GM12878 (cell line): ENCODE measurements around the gene CD33.

Experiments used
- EZH2 ChIP-seq: IDR thresholded peaks from 2 replicates; pipeline ENCODE4 v1.6.1; 2012; ENCODE audit warnings: low read depth, mild to moderate bottlenecking, control low read depth, inconsistent platforms, low read length, borderline replicate concordance; ENCODE audit not compliant: control insufficient read depth
- POLR2A ChIP-seq: IDR thresholded peaks from 2 replicates; pipeline ENCODE4 v1.6.1; 2011; ENCODE audit warnings: low read depth, mild to moderate bottlenecking, low read length
- POLR2AphosphoS5 ChIP-seq: IDR thresholded peaks from 2 replicates; pipeline ENCODE4 v1.6.1; 2011; ENCODE audit warnings: mild to moderate bottlenecking, low read length, inconsistent platforms
- TF ChIP-seq, protein P1 (sequence below), 3 experiments: IDR thresholded peaks in 2 of 3; conservative IDR thresholded peaks in 1 of 3; 2 replicates each; pipeline ENCODE4 v1.5.1; 2011; ENCODE audit warnings: low read depth in 3 of 3, low read length in 3 of 3, mild to moderate bottlenecking in 3 of 3, control low read depth in 2 of 3, moderate library complexity in 2 of 3, inconsistent platforms in 1 of 3, mixed read lengths in 1 of 3; ENCODE audit not compliant: control insufficient read depth in 2 of 3, insufficient read depth in 1 of 3; ENCODE audit errors: extremely low read depth in 1 of 3

DNA sequence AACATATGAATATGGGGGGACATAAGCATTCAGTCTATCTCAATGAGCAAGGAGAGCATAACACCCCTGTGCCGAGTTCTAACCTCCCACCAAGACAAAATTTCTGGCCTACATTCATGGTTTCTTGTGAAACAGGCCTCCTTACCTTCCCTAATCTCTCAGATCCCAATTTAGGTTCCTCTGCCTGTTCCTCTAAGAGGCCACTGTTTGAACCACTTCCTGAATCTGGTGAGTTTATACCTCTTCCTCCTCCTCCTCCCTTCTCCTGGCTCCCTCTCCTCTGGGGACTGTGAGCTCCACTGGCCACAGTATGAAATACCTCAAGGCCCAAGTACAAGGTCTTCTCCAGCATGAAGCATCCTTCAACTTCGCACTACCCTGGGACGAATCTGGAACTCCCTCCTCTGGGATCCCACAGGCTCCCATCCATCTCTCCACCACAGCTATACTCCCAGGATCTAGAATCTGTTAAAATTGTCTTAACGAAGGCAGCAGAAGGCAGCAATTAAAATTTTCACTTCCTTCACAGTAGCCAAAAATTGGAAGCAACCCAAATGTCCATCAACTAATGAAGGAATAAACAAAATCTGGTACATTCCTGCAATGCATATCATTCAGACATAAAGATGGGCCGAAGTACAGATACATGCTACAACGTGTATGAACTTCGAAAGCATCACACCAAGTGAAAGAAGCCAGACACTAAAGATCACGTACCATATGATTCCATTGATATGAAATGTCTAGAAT is 18.2 kb downstream of the CD33 start:
- TF ChIP-seq POLR2AphosphoS5 (no peak), POLR2A (no peak), EZH2 (no peak)
- TF ChIP-seq, protein P1, sequence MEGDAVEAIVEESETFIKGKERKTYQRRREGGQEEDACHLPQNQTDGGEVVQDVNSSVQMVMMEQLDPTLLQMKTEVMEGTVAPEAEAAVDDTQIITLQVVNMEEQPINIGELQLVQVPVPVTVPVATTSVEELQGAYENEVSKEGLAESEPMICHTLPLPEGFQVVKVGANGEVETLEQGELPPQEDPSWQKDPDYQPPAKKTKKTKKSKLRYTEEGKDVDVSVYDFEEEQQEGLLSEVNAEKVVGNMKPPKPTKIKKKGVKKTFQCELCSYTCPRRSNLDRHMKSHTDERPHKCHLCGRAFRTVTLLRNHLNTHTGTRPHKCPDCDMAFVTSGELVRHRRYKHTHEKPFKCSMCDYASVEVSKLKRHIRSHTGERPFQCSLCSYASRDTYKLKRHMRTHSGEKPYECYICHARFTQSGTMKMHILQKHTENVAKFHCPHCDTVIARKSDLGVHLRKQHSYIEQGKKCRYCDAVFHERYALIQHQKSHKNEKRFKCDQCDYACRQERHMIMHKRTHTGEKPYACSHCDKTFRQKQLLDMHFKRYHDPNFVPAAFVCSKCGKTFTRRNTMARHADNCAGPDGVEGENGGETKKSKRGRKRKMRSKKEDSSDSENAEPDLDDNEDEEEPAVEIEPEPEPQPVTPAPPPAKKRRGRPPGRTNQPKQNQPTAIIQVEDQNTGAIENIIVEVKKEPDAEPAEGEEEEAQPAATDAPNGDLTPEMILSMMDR (IDR thresholded peaks at IDR 0.05 in 2 of 3, conservative IDR thresholded peaks at IDR 0.05 in 1 of 3; ENCODE audit: control insufficient read depth in 2 of 3, extremely low read depth in 1 of 3, insufficient read depth in 1 of 3, low read depth in 3 of 3, low read length in 3 of 3): no peak
